AG04449 (cell line): Measurements from ENCODE around the gene THADA.

Experiments used
- CTCF ChIA-PET: fragments of 350-600 bp; formaldehyde crosslinking; extraction: SDS; loops from one replicate; lab custom pipeline; 2021; ENCODE audit warnings: antibody characterized with exemption; lab: Yijun Ruan, JAX
- POLR2A ChIA-PET: fragments of 400-600, 350-600 bp; formaldehyde crosslinking; extraction: SDS; loops from one replicate; lab custom pipeline; 2020; ENCODE audit warnings: antibody characterized with exemption, inconsistent platforms; lab: Yijun Ruan, JAX
- DNase-seq: peaks from one replicate; pipeline ENCODE4 v3.0.0-alpha.2; 2010; ENCODE audit warnings: low read depth, low spot score
- H3K4me3 ChIP-seq: 2 replicates; pipeline ENCODE4 v1.5.1; 2011; ENCODE audit warnings: low read depth, mild to moderate bottlenecking, control low read depth, low read length
- CTCF ChIP-seq: IDR thresholded peaks from one replicate; pipeline ENCODE4 v1.5.1; 2011; ENCODE audit warnings: mild to moderate bottlenecking, moderate library complexity, low read length, control low read depth, inconsistent platforms; ENCODE audit not compliant: insufficient read depth; ENCODE audit errors: missing control alignments

THADA gene

GRCh38 chr2:43328832-43329231, 267.0 kb downstream of the THADA start:
- CTCF ChIA-PET, result interaction anchor here (1.2 to 2.5 kb wide), 4 partner anchors 9 to 213 kb away, joined by 3 to 6 read pairs (median 5); partner anchors contain the start of gene ZFP36L2
- DNase-seq, result no peak
- no peak overlapping the region for H3K4me3 ChIP-seq
- POLR2A ChIA-PET, result no interaction called here
- TF ChIP-seq CTCF, result no peak

- no peak for TF ChIP-seq CTCF
- H3K4me3 ChIP-seq, result no peak overlapping the region
- ChIA-PET CTCF (interaction anchor here (1.0 to 2.5 kb wide), 3 partner anchors 9 to 214 kb away, joined by 3 to 6 read pairs (median 5); no protein-coding TSS in a partner anchor), POLR2A (no interaction called here)
- DNase-seq, result no peak
Observed at GRCh38 chr2:43328133-43328532, 267.7 kb downstream of the THADA start.

GRCh38 chr2:43327119-43327518, 268.7 kb downstream of the THADA start:
- ChIA-PET POLR2A (no interaction called here), CTCF (interaction anchor here (2.1 to 2.5 kb wide), 2 partner anchors 158 to 215 kb away, joined by 6 to 7 read pairs; no protein-coding TSS in a partner anchor)
- DNase-seq, result no peak

GRCh38 chr2:43326101-43326825, 269.6 kb downstream of the THADA start:
- CTCF ChIA-PET, result interaction anchor here (0.7 to 2.5 kb wide), 5 partner anchors 12 to 216 kb away, joined by 3 to 7 read pairs (median 3); no protein-coding TSS in a partner anchor
- no peak overlapping the region for H3K4me3 ChIP-seq
- TF ChIP-seq CTCF, result no peak
- no peak for DNase-seq
- POLR2A ChIA-PET, result no interaction called here

More at GRCh38 chr2:43327119-43327518, 268.7 kb downstream of the THADA start:
- TF ChIP-seq CTCF, result no peak
- H3K4me3 ChIP-seq, result no peak overlapping the region

- CTCF ChIA-PET, result interaction anchor here (0.9 to 2.1 kb wide), 3 partner anchors 11 to 160 kb away, joined by 3 to 7 read pairs (median 3); no protein-coding TSS in a partner anchor
- POLR2A ChIA-PET, result no interaction called here
- no peak overlapping the region for H3K4me3 ChIP-seq
- no peak for DNase-seq
- TF ChIP-seq CTCF, result no peak
Observed at GRCh38 chr2:43325107-43325811, 270.6 kb downstream of the THADA start.
